Calu3 (cell line): Measurements from ENCODE around the gene CEBPZ. TPM values are rescaled to one million over a fixed set of nuclear protein-coding genes. Genes with fewer than 3 reads are reported as not detected.
"Not testable (repeated sequence)": the region's sequence is repeated elsewhere in the genome, so short reads cannot be mapped to it uniquely, and the experiment has no call there.

Experiments
- BruUV-seq: library from RNA; stranded (reverse); fragments of 400-500 nt; replicated peaks from 2 replicates; lab custom pipeline; 2021; lab: Mats Ljungman, UMichigan
- CTCF ChIA-PET: fragments of 300-600 bp; sonication (Branson Sonifier 250); formaldehyde crosslinking; loops from one replicate; lab custom pipeline; 2022; ENCODE audit warnings: antibody characterized with exemption; lab: Charles Lee
- DNase-seq: peaks from one replicate; pipeline ENCODE4 v3.0.0; 2022
- H3K27ac Mint-ChIP-seq: one replicate; pipeline ENCODE4 v1.8.0; 2022; ENCODE audit warnings: mixed read lengths; ENCODE audit not compliant: unreplicated experiment
- H3K27me3 Mint-ChIP-seq: one replicate; pipeline ENCODE4 v1.8.0; 2022; ENCODE audit warnings: mixed read lengths; ENCODE audit not compliant: unreplicated experiment
- H3K36me3 Mint-ChIP-seq: one replicate; pipeline ENCODE4 v1.8.0; 2022; ENCODE audit warnings: mild to moderate bottlenecking, moderate library complexity, mixed read lengths; ENCODE audit not compliant: insufficient read depth, unreplicated experiment
- H3K4me1 Mint-ChIP-seq: one replicate; pipeline ENCODE4 v1.8.0; 2022; ENCODE audit warnings: mild to moderate bottlenecking, low read depth, mixed read lengths; ENCODE audit not compliant: unreplicated experiment
- H3K4me3 Mint-ChIP-seq: one replicate; pipeline ENCODE4 v1.8.0; 2022; ENCODE audit warnings: mild to moderate bottlenecking, low read depth, moderate library complexity, mixed read lengths; ENCODE audit not compliant: unreplicated experiment
- H3K9me3 Mint-ChIP-seq: one replicate; pipeline ENCODE4 v1.8.0; 2022; ENCODE audit warnings: low read depth, mixed read lengths; ENCODE audit not compliant: unreplicated experiment
- CTCF ChIP-seq: fragments of 200-600 bp; IDR thresholded peaks from one replicate; pipeline ENCODE4 v1.8.0; 2022; ENCODE audit warnings: antibody characterized with exemption; ENCODE audit not compliant: unreplicated experiment
- intact Hi-C: fragments of 100-400 bp; cut with micrococcal nuclease; formaldehyde crosslinking; loops from one replicate; pipeline ENCODE4 v1.10.0; 2022; ENCODE audit not compliant: unreplicated experiment
- total RNA-seq: library from RNA; stranded (reverse); gene quantifications from 2 replicates; pipeline ENCODE4 v1.2.3, GENCODE V29; 2022

The CEBPZ gene
- total RNA-seq, 1 experiment from 2014 or later: 60.7 TPM

DNA sequence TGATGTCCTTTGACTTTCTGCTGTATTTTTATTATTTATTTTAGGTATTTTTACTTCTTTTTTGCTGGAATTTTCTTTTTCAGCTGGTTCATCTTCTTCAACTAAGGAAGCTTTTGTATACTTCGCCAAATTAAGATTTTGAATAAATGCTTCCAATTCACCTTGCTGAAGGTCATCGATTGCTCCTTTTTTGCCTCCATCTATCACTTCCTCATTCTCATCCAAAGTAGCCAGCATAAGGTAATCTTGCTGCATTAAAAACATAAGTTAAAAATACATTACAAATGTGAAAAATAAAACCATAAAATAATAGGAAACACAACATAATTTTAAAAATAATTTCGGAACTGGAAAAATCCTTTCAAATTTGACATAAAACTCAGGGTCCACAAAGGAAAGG, 2.6 kb downstream of the CEBPZ start:
- DNase-seq: no peak
- no peak for TF ChIP-seq CTCF

DNA sequence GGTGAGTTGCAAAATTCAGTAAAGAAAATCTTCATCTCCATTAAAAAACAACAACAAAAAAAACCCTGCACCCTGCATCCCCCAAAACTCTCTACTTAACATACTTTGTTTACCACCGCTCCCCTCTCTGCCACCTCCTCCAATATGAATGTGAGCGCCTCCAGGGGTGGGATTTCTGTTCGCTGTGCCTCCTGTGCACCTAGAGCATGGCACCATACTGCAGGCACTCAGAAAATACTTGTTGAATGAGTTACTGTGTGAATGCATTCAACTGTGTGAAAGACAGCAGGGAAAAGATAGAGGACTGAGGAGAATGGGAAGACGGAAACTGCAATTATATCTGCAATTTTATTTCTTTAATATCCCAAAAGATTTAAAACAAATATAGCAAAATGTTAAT, 4.5 kb downstream of the CEBPZ start:
- no peak for TF ChIP-seq CTCF
- CTCF ChIA-PET: no interaction called here

More for the DNA sequence above, 2.6 kb downstream of the CEBPZ start:
- CTCF ChIA-PET: no interaction called here
- Mint-ChIP-seq H3K9me3 (no peaks in the 10 kb centered on the region), H3K27me3 (no peaks in the 10 kb centered on the region), H3K36me3 (peaks cover 5% of the 10 kb centered on the region), H3K27ac (no peak overlapping the region), H3K4me1 (peaks cover 22% of the 10 kb centered on the region), H3K4me3 (no peak overlapping the region)
- intact Hi-C loops: no loop called here
- no TSS peak for BruUV-seq

GRCh38 chr2:37225129-37225528, 6.3 kb downstream of the CEBPZ start:
- H3K27ac Mint-ChIP-seq, H3K4me3 Mint-ChIP-seq, BruUV-seq, intact Hi-C loops, H3K9me3 Mint-ChIP-seq, H3K27me3 Mint-ChIP-seq, CTCF ChIA-PET, DNase-seq: not testable (repeated sequence)
- Mint-ChIP-seq H3K4me1 (peaks cover 23% of the 10 kb centered on the region), H3K36me3 (peaks cover 16% of the 10 kb centered on the region)

More for the DNA sequence above, 4.5 kb downstream of the CEBPZ start:
- no peak for DNase-seq
- no peak overlapping the region for H3K4me3 Mint-ChIP-seq
- no TSS peak for BruUV-seq
- intact Hi-C loops: no loop called here
- peaks cover 5% of the 10 kb centered on the region for H3K36me3 Mint-ChIP-seq
- peaks cover 23% of the 10 kb centered on the region for H3K4me1 Mint-ChIP-seq
- H3K9me3 Mint-ChIP-seq: no peaks in the 10 kb centered on the region
- no peak overlapping the region for H3K27ac Mint-ChIP-seq
- H3K27me3 Mint-ChIP-seq: no peaks in the 10 kb centered on the region

DNA sequence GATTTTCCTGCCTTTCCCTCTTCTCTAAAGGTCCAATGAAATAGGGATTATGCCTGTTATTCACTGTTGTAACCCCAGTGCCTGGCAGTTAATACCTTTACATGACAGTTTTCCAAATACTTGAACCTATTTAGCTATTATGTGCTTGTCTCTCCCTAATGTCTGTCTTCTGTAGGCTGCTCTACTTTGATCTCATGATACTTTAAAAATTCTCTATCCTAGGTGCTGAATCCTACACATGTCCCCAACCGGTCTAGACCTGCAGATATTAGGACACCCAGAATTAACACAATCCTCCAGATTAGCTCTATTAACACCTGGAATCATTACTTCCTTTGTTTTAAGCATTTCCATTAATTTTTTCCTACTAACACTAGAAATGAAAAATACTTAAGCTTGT, 7.3 kb downstream of the CEBPZ start:
- peaks cover 16% of the 10 kb centered on the region for H3K36me3 Mint-ChIP-seq

More for the DNA sequence above, 7.3 kb downstream of the CEBPZ start:
- no peaks in the 10 kb centered on the region for H3K9me3 Mint-ChIP-seq
- H3K4me3 Mint-ChIP-seq: no peak overlapping the region
- intact Hi-C loops: no loop called here
- DNase-seq: no peak
- no TSS peak for BruUV-seq
- CTCF ChIA-PET: no interaction called here
- no peak for TF ChIP-seq CTCF
- H3K27me3 Mint-ChIP-seq: no peaks in the 10 kb centered on the region
- peaks cover 17% of the 10 kb centered on the region for H3K4me1 Mint-ChIP-seq
- H3K27ac Mint-ChIP-seq: no peak overlapping the region
